ENCODE measurements around the gene FBXL16.

The FBXL16 gene

GRCh38 chr16:684071-684794 lies 21.4 kb downstream of the FBXL16 start, which contains the start of gene JMJD8 (continued):
- TF ChIP-seq, protein P1, sequence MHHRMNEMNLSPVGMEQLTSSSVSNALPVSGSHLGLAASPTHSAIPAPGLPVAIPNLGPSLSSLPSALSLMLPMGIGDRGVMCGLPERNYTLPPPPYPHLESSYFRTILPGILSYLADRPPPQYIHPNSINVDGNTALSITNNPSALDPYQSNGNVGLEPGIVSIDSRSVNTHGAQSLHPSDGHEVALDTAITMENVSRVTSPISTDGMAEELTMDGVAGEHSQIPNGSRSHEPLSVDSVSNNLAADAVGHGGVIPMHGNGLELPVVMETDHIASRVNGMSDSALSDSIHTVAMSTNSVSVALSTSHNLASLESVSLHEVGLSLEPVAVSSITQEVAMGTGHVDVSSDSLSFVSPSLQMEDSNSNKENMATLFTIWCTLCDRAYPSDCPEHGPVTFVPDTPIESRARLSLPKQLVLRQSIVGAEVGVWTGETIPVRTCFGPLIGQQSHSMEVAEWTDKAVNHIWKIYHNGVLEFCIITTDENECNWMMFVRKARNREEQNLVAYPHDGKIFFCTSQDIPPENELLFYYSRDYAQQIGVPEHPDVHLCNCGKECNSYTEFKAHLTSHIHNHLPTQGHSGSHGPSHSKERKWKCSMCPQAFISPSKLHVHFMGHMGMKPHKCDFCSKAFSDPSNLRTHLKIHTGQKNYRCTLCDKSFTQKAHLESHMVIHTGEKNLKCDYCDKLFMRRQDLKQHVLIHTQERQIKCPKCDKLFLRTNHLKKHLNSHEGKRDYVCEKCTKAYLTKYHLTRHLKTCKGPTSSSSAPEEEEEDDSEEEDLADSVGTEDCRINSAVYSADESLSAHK (tag by site-specific recombination; IDR thresholded peaks at IDR 0.05) = peak; percentile 16; the same call in 1 of the 2 replicates
- peak; percentile 48; the same call in 1 of the 2 replicates for TF ChIP-seq ZBTB20 (tag by site-specific recombination; IDR thresholded peaks at IDR 0.05)
- no peak for TF ChIP-seq ZNF214 (tag by site-specific recombination; IDR thresholded peaks at IDR 0.05; ENCODE audit: borderline replicate concordance)
- TF ChIP-seq ZNF76 (tag by site-specific recombination; IDR thresholded peaks at IDR 0.05; ENCODE audit: borderline replicate concordance, low read depth) = peak; percentile 94
- no peak for TF ChIP-seq ZNF146 (tag by site-specific recombination; IDR thresholded peaks at IDR 0.05)
- TF ChIP-seq ZNF335 (tag by site-specific recombination; conservative IDR thresholded peaks at IDR 0.05) = peak; percentile 79
- TF ChIP-seq, protein P2, sequence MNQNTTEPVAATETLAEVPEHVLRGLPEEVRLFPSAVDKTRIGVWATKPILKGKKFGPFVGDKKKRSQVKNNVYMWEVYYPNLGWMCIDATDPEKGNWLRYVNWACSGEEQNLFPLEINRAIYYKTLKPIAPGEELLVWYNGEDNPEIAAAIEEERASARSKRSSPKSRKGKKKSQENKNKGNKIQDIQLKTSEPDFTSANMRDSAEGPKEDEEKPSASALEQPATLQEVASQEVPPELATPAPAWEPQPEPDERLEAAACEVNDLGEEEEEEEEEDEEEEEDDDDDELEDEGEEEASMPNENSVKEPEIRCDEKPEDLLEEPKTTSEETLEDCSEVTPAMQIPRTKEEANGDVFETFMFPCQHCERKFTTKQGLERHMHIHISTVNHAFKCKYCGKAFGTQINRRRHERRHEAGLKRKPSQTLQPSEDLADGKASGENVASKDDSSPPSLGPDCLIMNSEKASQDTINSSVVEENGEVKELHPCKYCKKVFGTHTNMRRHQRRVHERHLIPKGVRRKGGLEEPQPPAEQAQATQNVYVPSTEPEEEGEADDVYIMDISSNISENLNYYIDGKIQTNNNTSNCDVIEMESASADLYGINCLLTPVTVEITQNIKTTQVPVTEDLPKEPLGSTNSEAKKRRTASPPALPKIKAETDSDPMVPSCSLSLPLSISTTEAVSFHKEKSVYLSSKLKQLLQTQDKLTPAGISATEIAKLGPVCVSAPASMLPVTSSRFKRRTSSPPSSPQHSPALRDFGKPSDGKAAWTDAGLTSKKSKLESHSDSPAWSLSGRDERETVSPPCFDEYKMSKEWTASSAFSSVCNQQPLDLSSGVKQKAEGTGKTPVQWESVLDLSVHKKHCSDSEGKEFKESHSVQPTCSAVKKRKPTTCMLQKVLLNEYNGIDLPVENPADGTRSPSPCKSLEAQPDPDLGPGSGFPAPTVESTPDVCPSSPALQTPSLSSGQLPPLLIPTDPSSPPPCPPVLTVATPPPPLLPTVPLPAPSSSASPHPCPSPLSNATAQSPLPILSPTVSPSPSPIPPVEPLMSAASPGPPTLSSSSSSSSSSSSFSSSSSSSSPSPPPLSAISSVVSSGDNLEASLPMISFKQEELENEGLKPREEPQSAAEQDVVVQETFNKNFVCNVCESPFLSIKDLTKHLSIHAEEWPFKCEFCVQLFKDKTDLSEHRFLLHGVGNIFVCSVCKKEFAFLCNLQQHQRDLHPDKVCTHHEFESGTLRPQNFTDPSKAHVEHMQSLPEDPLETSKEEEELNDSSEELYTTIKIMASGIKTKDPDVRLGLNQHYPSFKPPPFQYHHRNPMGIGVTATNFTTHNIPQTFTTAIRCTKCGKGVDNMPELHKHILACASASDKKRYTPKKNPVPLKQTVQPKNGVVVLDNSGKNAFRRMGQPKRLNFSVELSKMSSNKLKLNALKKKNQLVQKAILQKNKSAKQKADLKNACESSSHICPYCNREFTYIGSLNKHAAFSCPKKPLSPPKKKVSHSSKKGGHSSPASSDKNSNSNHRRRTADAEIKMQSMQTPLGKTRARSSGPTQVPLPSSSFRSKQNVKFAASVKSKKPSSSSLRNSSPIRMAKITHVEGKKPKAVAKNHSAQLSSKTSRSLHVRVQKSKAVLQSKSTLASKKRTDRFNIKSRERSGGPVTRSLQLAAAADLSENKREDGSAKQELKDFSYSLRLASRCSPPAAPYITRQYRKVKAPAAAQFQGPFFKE (tag by site-specific recombination; IDR thresholded peaks at IDR 0.05; ENCODE audit: borderline replicate concordance) = no peak
- no peak for TF ChIP-seq ZNF707 (tag by site-specific recombination; IDR thresholded peaks at IDR 0.05)
- 0 out of 2 replicates have a peak, but pooled peaks have one; percentile 15 for TF ChIP-seq ZNF37A (tag by site-specific recombination; IDR thresholded peaks at IDR 0.05)
- TF ChIP-seq ZNF600 (tag by site-specific recombination; IDR thresholded peaks at IDR 0.05) = peak; percentile 69
- no peak for TF ChIP-seq ZNF132 (tag by site-specific recombination; IDR thresholded peaks at IDR 0.05; ENCODE audit: borderline replicate concordance)
- TF ChIP-seq, protein P3, sequence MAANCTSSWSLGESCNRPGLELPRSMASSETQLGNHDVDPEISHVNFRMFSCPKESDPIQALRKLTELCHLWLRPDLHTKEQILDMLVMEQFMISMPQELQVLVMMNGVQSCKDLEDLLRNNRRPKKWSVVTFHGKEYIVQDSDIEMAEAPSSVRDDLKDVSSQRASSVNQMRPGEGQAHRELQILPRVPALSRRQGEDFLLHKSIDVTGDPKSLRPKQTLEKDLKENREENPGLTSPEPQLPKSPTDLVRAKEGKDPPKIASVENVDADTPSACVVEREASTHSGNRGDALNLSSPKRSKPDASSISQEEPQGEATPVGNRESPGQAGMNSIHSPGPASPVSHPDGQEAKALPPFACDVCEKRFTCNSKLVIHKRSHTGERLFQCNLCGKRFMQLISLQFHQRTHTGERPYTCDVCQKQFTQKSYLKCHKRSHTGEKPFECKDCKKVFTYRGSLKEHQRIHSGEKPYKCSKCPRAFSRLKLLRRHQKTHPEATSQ (tag by site-specific recombination; IDR thresholded peaks at IDR 0.05) = peak; percentile 8; the same call in 1 of the 2 replicates
- TF ChIP-seq RBAK (tag by site-specific recombination; IDR thresholded peaks at IDR 0.05) = no peak
- TF ChIP-seq ZIC2 (tag by site-specific recombination; IDR thresholded peaks at IDR 0.05) = peak; percentile 96
- no peak for TF ChIP-seq ZNF404 (tag by site-specific recombination; IDR thresholded peaks at IDR 0.05)
- no peak; the same call in 1 of the 2 replicates for TF ChIP-seq REST (tag by site-specific recombination; IDR thresholded peaks at IDR 0.05)
- TF ChIP-seq KLF7 (tag by site-specific recombination; IDR thresholded peaks at IDR 0.05; ENCODE audit: borderline replicate concordance) = peak; percentile 70
- TF ChIP-seq ZBTB48 (tag by site-specific recombination; IDR thresholded peaks at IDR 0.05) = 0 out of 2 replicates have a peak, but pooled peaks have one; percentile 3
- no peak; the same call in 1 of the 2 replicates for TF ChIP-seq ZNF548 (tag by site-specific recombination; IDR thresholded peaks at IDR 0.05)
- TF ChIP-seq, protein P4, sequence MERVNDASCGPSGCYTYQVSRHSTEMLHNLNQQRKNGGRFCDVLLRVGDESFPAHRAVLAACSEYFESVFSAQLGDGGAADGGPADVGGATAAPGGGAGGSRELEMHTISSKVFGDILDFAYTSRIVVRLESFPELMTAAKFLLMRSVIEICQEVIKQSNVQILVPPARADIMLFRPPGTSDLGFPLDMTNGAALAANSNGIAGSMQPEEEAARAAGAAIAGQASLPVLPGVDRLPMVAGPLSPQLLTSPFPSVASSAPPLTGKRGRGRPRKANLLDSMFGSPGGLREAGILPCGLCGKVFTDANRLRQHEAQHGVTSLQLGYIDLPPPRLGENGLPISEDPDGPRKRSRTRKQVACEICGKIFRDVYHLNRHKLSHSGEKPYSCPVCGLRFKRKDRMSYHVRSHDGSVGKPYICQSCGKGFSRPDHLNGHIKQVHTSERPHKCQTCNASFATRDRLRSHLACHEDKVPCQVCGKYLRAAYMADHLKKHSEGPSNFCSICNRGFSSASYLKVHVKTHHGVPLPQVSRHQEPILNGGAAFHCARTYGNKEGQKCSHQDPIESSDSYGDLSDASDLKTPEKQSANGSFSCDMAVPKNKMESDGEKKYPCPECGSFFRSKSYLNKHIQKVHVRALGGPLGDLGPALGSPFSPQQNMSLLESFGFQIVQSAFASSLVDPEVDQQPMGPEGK (tag by site-specific recombination; IDR thresholded peaks at IDR 0.05) = peak; percentile 81
- no peak for TF ChIP-seq ZNF48 (tag by site-specific recombination; IDR thresholded peaks at IDR 0.05)
- 0 out of 2 replicates have a peak, but pooled peaks have one; percentile 37 for TF ChIP-seq ZNF184 (tag by site-specific recombination; IDR thresholded peaks at IDR 0.05)

Measured in HEK293 (cell line).